Fibroblast of lung (primary cell): ENCODE results near the gene GGCX.

Experiments
- EZH2 ChIP-seq: IDR thresholded peaks from 2 replicates; pipeline ENCODE4 v1.5.1; 2012; ENCODE audit warnings: low read length, control low read depth, mild to moderate bottlenecking; ENCODE audit errors: missing control alignments
- TF ChIP-seq, protein P1 (sequence below), 2 donors: IDR thresholded peaks in 1 of 2; conservative IDR thresholded peaks in 1 of 2; 1 replicate in 1 of 2; 2 replicates in 1 of 2; pipeline ENCODE4 v1.5.1; 2011 to 2012; ENCODE audit warnings: low read length in 2 of 2, control low read depth in 1 of 2, inconsistent platforms in 1 of 2, low read depth in 1 of 2, mild to moderate bottlenecking in 1 of 2

DNA sequence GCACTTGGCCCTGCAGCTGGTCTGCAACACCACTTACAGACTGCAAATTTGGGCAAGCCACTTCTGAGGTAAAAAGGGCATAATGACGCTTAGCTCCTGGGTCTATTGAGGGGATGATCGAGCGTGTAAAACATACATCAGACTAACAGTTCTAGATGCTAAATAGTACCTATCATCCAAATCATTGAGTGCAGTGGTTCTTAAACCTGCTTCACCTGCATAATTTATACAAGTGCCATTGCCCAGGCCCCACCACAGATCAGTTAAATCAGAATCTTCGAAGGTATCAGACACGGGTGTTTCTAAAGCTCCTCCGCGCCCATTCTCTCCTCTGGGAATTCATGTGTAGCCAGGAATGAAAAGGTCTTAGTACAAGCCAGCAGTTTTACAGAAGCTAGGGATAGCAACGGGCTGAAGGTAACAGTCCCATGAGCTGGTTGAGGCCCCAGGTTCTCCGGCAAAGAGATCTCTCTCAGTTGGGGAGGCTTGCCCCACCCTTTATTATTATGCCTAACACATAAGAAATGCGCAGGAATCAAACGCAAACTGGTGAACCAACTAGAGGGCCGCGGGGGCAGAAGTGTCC, 33.5 kb upstream of the GGCX start:
- TF ChIP-seq, protein P1, sequence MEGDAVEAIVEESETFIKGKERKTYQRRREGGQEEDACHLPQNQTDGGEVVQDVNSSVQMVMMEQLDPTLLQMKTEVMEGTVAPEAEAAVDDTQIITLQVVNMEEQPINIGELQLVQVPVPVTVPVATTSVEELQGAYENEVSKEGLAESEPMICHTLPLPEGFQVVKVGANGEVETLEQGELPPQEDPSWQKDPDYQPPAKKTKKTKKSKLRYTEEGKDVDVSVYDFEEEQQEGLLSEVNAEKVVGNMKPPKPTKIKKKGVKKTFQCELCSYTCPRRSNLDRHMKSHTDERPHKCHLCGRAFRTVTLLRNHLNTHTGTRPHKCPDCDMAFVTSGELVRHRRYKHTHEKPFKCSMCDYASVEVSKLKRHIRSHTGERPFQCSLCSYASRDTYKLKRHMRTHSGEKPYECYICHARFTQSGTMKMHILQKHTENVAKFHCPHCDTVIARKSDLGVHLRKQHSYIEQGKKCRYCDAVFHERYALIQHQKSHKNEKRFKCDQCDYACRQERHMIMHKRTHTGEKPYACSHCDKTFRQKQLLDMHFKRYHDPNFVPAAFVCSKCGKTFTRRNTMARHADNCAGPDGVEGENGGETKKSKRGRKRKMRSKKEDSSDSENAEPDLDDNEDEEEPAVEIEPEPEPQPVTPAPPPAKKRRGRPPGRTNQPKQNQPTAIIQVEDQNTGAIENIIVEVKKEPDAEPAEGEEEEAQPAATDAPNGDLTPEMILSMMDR (conservative IDR thresholded peaks at IDR 0.05 in 1 of 2, IDR thresholded peaks at IDR 0.05 in 1 of 2; ENCODE audit: low read depth in 1 of 2, low read length in 2 of 2), result no peak
- no peak for TF ChIP-seq EZH2
